Fibroblast of skin of back (primary cell): ENCODE measurements around the gene APOA5.

Source experiments
- DNase-seq: peaks from one replicate; pipeline ENCODE4 v3.0.0-alpha.2; 2013

The APOA5 gene

DNA sequence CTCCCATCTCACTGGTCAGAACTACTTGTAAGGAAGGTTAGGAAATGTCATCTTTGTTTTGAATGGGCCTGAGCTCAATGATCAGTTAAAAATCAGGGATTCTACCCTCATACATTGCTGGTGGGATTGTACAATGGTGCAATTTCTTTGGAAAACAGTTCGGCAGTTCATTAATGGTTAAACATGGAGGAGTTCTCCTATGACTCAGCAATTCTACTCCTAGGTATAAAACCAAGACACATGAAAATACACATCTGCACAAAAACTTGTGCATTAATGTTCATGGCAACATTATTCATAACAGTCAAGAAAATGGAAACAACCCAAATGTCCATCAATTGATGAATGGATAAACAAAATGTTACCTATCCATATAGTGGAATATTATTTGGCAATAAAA lies 4.9 kb upstream of the APOA5 start:
- DNase-seq = no peak

DNA sequence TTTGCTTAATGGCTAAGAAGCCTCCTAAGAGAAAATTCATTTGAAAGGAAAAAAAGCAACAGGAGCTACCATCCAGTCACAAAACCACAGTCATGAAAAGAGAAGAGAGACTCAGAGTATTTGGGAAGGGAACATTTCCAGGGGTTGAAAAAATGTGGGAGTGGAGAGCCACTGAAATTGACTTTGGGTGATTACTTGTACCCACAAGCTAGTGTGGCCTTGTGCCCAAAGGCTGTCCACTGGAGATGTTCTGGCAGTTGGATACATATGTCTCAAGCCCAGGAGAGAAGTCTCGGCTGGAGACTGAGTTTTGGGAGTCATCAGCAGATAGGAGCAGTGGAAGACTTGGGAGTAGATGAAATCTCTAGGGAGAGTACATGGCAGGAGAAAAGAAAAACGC lies 3.2 kb upstream of the APOA5 start:
- no peak for DNase-seq

DNA sequence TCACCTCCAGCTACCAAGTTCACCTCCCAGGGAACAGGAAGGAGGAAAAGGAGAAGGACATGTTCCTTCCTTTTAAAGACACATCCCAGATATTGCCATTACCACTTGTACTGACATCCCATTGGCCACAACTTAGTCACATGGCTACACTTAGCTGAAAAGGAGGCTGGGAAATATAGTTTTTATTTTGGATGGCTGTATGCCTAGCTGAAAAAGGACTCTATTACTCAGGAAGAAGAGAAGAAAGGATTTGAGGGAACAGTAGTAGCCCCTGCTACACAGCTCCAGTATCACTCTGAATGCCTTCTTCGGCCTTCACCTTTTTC lies 2.1 kb upstream of the APOA5 start:
- peak; percentile 40 for DNase-seq

DNA sequence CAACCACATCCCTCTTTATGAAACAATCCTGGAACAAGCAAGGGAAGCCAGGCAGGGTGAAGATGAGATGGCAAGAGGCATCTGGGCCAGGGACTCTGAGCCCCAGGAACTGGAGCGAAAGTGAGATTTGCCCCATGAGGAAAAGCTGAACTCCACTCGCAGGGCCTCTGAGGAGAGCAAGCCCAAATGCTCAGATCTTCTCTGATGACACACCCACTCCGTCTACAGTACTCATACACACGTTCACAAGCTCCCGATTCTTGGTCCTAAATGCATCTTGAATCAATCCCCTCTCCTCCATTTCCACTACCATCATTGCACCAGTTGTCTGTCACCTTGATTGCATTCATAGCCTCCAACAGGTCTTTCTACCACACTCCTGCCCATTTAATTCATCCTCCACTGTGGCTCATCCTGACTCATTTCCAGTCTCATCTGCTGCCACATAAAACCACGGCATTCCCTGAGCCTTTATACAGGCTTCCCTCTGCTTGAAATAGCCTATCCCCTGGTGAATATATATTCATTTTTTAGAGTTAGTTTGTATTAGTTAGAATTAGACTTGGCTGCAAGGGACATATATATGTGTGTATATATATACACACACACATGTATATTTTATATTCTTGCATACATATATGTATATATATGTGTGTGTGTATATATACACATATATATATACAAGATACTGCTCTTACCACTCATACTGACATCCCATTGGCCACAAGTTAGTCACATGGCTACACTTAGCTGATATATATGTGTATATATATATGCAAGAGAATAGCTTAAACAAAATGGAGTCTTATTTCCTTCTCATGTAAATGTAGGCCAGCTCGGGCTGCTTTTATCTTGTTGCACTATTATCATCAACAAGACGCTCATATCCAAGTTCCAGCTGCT lies 1.4 kb upstream of the APOA5 start:
- peak; percentile 85 for DNase-seq

DNA sequence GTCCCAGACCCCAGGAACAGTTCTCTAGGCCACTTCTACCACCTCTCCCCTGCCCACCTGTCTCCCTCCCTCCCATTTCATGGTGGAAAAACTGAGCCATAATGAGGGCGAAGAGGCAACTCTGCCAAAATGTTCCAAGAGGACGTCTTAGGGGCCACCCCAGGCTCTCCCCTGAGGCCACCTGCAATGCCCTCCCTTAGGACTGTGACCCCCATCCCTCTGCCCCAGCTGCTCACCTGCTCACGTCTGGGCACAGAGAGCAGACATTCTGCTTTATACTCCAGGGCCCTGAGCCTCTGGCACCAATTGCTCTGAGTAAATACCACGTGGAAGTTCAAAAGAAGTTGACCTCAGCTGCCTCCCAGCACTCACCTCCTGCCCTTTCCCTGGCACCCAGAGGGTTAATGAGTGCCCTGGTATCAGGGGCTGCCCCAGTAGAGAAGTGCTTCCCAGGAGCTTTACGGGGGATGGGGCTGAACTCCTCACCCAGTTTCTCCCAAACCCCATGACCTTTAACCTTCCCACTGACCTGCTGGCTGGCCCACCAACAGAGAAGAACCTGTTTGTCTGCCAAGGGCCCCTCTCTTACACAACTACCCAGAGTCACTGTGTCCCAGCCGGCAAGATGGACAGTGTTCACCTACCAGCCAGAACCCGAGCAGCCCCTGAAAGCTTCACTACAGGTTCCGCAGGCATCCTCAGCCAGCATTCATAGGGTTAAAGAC lies 627 bp upstream of the APOA5 start:
- DNase-seq = no peak

DNA sequence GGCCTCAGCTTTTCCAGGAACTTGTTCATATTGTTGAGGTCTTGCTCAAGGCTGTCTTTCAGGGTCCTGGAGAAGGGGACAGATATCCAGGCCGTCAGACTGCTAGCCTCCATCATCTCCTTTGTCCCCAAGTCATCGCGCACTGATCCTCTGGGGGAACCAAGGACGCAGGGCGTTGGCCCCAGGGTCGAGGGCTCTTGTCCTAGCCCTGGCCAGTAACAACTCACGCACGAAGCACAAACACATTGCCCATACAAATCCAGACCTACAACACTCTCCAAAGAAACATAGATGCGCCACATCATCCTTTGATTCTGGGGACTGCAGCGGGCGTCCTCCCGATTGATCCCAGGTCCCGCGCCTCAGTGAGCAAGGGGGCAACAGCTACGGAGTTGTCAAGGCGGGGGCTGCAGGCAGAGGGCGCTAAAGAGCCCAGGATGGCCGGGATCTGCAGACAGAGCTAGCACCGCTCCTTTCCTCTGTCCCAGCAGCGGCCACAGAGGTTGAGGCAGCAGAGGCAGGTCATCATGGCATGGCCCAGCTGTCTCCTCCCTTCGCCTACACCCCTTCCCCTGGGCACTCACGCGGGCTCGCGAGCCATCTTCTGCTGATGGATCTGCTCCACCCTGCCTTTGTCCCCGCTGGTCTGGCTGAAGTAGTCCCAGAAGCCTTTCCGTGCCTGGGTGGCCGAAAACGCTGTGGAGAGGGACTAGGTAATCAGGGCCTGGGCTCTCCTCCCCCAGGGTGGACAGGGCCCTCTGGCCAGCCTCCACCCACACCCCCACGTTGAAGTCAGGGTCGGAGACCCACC lies 472 bp downstream of the APOA5 start:
- DNase-seq = peak; percentile 61

DNA sequence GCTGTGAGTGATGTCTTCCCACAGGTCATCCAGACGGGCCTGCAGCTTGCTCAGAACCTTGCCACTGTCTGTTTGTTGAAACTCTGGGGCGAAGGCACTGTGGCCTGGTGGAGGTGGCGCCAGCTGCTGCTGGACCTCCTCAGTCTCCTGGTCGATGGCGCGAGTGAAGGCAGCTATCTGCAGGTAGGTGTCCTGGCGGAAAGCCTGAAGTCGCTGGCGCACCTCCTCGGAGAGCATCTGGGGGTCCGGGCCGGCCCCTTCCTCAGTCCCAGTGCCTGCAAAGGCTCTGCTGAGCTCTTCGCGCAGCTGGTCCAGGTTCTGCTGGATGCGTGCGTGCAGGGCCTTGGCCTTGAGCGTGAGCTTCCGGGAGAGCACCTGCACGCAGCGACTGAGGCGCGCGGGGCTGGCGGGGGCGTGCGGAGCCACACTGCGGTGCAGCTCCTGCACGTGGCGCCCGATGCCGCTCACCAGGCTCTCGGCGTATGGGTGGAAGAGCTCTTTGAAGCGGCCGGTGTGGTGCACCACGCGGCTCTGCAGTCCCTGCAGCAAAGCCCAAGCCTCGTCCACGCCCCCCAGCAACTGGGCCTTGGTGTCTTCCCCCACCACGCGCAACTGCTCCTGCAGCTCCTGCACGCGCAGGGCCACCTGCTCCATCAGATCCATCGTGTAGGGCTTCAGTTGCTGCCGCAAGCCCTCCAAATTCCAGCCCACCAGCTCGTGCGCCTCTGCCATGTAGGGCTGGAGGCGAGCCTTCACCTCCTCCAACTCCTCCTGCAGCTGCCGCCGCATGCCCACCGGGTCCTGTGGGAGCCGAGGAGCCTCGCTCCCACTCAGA lies 1.3 kb downstream of the APOA5 start:
- DNase-seq = no peak

DNA sequence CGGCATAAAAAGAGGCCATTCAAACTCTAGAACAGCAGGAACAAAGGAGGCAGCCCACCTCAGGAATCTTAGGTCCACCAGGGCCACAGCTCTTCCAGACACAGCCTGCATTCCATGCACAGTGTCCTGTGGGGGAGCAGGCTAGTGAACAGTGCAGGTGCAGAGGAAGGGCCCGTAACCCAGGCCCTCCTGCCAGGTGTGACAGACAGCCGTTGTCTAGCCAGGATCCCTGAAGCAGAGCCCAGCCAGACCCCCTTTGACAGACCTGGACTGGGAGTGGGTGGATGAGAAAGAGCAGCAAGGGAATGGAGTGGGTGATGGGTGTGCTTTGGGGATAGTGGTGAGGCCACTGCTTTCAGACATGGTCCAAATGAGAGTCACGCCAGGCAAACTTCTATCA lies 2.7 kb downstream of the APOA5 start:
- DNase-seq = no peak

DNA sequence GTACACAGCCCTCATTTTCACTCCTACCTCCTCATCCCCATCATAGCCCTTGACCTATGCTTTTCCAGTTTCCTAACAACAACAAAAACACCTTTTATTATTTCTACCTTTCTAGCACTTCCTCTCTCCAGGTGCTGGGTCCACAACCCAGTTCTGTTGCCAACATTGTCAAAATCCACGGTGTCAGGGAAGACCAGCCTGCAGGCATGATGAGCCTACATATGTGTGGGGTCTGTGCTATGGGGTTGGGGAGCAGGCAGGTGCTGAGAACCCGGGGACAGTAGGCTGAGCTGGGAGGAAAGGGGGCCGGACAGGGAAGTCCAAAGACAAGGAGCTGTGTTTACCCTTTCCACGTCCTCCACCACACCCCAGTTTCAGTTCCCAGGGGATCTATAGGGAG lies 3.1 kb downstream of the APOA5 start:
- DNase-seq = no peak

DNA sequence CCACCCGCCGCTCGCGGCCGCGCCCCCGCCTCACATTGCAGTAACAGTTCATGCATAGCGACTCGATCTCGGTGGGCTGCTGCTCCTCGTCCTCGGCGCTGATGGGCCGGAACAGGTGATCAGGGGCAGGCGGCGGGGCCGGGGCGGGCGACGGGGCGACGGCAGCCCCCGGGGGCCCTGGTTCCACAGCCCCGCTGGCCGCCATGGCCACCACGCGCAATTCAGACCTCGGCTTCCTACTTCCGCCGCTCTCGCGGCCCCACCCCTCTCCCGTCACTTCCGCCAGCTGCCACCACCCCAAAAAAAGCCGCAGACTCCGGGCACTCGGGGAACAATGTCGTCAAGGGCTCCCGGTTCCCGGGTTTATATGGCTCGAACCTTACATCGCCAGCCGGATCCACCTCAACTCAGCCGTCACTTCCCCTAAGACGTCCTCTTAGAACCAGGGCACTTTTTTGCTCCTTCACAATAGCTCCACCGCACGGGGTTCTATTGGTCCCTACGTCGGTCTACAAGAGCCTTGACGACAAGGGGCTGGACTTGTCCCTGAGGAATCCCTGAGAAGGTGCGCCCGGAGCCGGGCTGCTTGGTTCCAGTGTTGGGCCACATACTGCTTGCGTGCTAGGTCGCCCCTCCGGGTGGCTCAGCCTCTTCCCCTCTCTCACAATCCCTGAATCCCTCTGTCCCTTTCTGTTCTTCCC lies 3.7 kb downstream of the APOA5 start, which contains the start of gene ZPR1:
ZPR1 (minus strand) TSS at position 238 of the 701 bp plus-strand sequence; CDS start at position 205, 33 bp downstream.
- peak; percentile 68 for DNase-seq

DNA sequence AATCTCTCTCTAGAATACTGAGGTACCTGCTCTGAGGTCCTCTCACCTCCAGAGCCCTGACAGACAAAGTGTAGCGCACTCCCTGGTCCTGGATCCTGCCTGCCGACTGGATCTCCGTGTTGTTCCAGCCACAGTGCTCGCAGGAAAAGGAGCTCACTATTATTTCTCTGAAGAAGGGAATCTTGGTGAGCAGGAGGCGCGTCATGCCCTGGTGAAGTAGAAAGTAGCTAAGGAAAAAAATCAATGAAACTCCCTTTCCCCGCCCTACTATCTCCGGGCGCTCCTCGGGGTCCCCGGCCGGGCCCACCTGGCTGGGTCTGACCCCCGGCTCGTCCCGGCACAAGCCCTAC lies 4.3 kb downstream of the APOA5 start:
- DNase-seq = no peak

DNA sequence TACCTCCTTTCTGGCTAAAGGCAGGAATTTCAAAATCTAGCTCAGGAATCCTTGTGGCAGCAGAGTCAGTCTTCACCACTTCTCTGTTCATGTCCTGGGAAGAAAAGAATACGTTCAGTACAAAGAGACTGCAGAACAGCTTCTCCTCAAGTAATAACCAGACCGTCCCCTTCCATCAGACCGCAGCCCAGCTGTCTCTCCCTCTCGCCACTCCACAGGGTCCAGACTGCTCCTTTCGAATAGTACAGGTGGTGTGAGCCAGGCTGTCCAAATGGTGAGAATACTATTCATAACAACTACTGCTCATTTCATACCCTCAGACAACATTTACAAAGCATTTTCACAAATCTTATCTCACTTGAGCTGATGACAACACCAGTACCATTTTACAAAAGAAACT lies 4.7 kb downstream of the APOA5 start:
- DNase-seq = no peak

DNA sequence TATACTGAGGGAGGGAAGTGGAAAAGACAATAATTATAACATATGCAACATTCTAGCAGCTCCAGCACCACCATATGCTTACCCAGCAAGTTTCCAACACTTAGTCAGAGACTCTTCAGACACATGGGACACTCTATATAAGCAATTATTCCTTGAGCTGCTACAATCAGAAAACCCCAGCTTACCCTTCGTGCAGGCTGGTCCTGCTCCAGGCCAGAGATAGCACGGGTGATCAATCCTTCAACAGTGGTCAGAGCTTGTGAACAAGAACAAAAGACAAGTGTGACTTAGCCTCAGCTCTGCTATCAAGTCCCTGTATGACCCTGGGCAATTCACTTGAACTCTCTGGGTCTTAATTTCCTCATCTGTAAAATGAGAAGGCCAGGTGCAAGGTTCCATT lies 5.4 kb downstream of the APOA5 start:
- DNase-seq = no peak

DNA sequence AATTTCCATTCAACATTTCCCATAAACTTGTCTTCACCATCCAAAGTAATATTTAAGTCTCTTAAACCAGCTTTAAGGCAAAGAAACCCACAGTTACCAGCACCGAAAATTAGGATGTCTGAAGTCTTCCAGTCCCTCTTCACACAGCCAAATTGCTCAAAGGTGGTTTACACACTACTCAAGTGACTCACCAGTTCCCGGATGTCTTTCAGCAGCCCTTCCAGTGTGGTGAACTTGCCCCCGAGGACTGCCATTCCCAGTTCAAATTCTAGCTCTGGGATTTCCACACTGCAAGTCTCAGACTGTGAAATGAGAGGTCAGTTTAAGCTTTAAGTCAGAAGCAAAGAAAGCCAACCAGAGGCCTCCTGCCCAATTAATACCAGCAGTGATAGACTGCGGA lies 9.0 kb downstream of the APOA5 start:
- no peak for DNase-seq

DNA sequence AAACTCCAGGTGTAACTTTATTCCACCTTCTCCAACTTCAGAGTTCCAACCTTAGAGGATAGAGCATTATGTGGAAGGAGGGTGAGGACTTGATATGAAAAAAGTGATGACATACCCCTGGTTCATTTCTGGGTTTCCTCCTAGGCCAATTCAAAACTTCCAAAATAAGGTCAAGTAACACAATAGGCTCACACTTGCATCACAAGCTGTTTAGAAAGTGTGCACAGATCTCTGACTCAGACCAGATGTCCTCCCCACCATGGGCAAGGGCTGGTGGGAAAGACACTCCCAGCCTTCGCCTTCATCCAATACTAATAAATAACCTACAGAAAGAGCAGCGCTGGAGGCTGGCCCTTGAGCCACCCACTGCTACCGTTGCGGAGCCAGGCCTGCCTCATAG lies 13.1 kb downstream of the APOA5 start:
- DNase-seq = no peak

DNA sequence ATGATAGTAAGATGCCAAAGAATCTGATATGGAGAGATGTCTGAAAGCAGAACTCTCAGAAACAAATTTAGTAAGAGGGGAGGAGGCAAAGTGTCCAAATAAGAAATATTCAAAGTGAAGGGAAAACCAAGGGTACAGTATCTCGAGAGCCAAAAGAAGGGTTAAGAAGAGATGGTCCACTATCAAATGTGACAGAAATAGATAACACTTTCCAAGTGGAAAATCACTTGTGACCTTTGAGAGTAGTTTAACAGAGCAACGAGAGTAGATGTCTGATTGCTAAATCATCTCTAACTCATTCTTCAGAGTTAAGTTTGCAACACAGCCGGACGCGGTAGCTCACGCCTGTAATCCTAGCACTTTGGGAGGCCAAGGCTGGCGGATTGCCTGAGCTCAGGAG lies 14.6 kb downstream of the APOA5 start:
- DNase-seq = no peak

DNA sequence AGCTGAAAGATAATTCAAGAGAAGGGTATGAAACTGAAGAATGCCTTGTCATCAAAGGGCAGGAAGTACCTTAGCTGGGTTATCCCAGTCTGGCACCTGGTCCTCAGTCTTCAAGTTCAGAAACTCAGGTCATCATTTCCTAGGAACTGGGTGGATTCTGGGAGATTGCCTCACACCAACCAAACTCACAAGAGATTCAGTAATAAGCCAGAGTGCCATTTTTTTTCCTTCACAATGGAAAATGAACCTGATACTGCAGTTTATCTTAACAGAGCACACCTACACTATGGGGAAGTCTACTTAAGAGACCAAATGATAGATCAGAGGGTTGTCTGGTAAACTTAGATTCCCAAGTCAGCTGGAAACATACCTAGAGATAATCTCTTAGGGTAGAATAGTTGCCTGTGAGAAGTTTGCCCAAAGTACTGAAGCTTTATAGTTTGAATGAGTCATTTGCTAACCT lies 15.1 kb downstream of the APOA5 start:
- no peak for DNase-seq

DNA sequence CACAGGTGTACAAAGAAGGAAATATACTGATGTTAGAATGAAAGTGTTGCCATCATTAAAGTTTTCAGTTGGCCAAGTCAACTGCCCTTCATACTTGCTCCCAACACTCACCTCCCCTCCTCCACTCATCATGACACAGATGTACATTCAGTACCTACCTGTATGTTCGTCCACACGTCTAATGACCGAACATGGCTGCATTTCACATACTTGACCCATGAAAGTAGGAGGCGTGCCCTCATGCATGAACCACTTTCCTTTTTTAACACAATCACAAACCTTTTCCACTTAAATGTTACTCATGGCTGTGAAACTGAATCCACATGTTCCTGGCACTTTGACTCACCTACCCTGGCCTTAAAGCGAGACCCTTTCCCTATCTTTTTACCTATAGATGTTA lies 15.7 kb downstream of the APOA5 start:
- DNase-seq = no peak

DNA sequence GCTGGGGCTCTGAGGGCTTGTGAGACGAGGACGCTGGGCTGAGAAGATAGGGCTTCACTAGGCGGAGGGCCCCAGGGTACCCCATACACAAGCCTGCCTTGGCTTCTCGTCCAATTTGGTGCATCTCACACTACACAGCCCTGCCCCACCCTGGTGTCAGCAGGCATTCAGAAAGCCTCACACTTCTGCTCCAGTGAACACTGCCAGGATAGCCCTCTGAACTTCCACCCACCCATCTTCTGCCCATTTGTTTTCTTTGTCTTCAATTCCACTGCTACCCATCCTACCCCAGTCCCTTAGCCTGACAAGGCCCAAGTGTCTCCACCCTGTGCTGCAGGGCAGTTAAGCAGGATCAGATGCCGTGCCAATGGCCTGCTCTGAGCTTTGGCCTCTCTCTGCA lies 17.0 kb downstream of the APOA5 start:
- no peak for DNase-seq

DNA sequence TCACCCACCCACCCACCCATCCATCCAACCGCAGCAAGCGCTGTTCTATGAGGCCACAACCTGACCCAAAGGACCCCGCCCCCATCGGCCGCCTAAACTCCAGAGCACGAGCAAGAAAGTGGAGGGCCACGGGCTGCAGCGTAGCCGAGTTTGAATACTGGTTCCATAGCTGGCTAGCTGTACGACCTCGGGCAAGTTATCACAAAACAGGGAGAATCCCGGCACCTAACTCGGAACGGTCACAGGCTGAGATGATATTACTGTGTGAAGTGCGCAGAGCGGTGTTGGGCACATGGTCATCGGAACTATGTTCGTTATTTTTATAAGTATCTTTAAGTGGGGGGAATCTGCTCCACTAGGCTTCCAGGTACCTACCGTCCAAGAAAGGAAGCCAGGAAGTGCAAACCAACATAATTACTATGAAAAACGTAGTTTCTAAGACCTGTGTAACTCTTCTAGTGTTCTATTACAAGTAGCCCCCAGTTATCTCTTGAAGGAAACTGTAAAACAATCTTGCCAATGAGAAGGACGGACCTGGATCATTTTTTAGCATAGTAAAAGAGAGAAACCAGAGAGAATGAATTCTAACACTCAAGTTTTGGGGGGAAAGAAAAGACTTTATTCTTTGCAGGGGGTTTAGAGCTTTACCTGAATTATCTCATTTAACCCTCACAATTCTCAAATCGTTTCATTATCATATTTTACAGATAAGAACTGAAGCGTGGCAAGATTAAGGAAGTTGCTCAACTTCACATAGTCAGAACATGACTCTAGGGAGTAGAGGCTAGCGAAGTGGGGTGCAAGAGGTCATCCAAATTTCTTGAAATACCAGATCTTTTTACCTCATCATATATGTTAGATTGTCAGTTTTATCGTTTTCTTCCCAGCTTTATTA lies 18.2 kb downstream of the APOA5 start:
- no peak for DNase-seq
